Measurements from ENCODE around the gene PLGRKT. TPM values are rescaled to one million over a fixed set of nuclear protein-coding genes. Genes with fewer than 3 reads are reported as not detected.
A peak's percentile ranks its signal among the peaks of the same experiment; 100 is the strongest.

The PLGRKT gene
- total and polyA plus RNA-seq, 4 donors = 4.1 to 11.3 (median 7.2) TPM

- Histone ChIP-seq H3K9ac (ENCODE audit: low read depth in 1 of 2, low read length in 2 of 2) (no peak overlapping the region), H3K27ac (ENCODE audit: low read depth in 1 of 2, low read length in 2 of 2) (no peak overlapping the region), H3K27me3 (ENCODE audit: control insufficient read depth in 4 of 4, insufficient read depth in 4 of 4, low read length in 3 of 4) (no peaks in the 10 kb centered on the region), H3K4me3 (ENCODE audit: low read depth in 1 of 3, low read length in 3 of 3) (no peak overlapping the region), H3K36me3 (ENCODE audit: control insufficient read depth in 4 of 4, insufficient read depth in 3 of 4, low read depth in 1 of 4, low read length in 3 of 4) (peaks cover 0 to 5% (median under 1%) of the 10 kb centered on the region in 4 donors), H3K4me1 (ENCODE audit: control insufficient read depth in 4 of 4, insufficient read depth in 4 of 4, low read length in 3 of 4) (peaks cover 4 to 16% (median 9%) of the 10 kb centered on the region in 4 donors), H3K9me3 (ENCODE audit: control insufficient read depth in 4 of 4, low read length in 3 of 4) (no peaks in the 10 kb centered on the region)
- TF ChIP-seq NR2F2 (IDR thresholded peaks at IDR 0.05) (no peak), REST (IDR thresholded peaks at IDR 0.05) (no peak), EGR1 (IDR thresholded peaks at IDR 0.05; ENCODE audit: low read depth in 2 of 2) (no peak), MAX (IDR thresholded peaks at IDR 0.05) (no peak), CTCF (IDR thresholded peaks at IDR 0.05; ENCODE audit: low read depth, low read length, missing input control) (no peak), SP1 (IDR thresholded peaks at IDR 0.05) (no peak), ZBTB33 (IDR thresholded peaks at IDR 0.05) (no peak), HNF4A (conservative IDR thresholded peaks at IDR 0.05) (no peak), FOXA2 (IDR thresholded peaks at IDR 0.05) (no peak), RAD21 (IDR thresholded peaks at IDR 0.05) (no peak), HNF4G (IDR thresholded peaks at IDR 0.05) (no peak), GABPA (IDR thresholded peaks at IDR 0.05 in 1 of 2, conservative IDR thresholded peaks at IDR 0.05 in 1 of 2) (no peak), JUND (IDR thresholded peaks at IDR 0.05) (no peak)
- no peak for DNase-seq (ENCODE audit: low spot score)
- WGBS = 86% methylated on average over 3 of the region's 3 CpGs
These were observed 2.7 kb upstream of the PLGRKT start for GRCh38 chr9:5440426-5440825.

- WGBS = 72% methylated on average over 21 of the region's 21 CpGs
- no peaks in the 10 kb centered on the region for H3K27me3 ChIP-seq (ENCODE audit: control insufficient read depth in 4 of 4, insufficient read depth in 4 of 4, low read length in 3 of 4)
- DNase-seq (ENCODE audit: low spot score) = no peak
- peak overlapping the region; percentile 32 to 95 for H3K27ac ChIP-seq (ENCODE audit: low read depth in 1 of 2, low read length in 2 of 2)
- H3K4me1 ChIP-seq (ENCODE audit: control insufficient read depth in 4 of 4, insufficient read depth in 4 of 4, low read length in 3 of 4) = peaks cover 4 to 16% (median 9%) of the 10 kb centered on the region in 4 donors
- no peak overlapping the region for H3K9ac ChIP-seq (ENCODE audit: low read depth in 1 of 2, low read length in 2 of 2)
- no peaks in the 10 kb centered on the region for H3K9me3 ChIP-seq (ENCODE audit: control insufficient read depth in 4 of 4, low read length in 3 of 4)
- peaks cover 0 to 5% (median 2%) of the 10 kb centered on the region in 4 donors for H3K36me3 ChIP-seq (ENCODE audit: control insufficient read depth in 4 of 4, insufficient read depth in 3 of 4, low read depth in 1 of 4, low read length in 3 of 4)
- H3K4me3 ChIP-seq (ENCODE audit: low read depth in 1 of 3, low read length in 3 of 3) = peak overlapping the region; percentile 9 to 78 (median 35)
- TF ChIP-seq JUND (IDR thresholded peaks at IDR 0.05) = no peak
- no peak for TF ChIP-seq FOXA1 (IDR thresholded peaks at IDR 0.05)
- no peak for TF ChIP-seq EGR1 (IDR thresholded peaks at IDR 0.05; ENCODE audit: low read depth in 2 of 2)
- TF ChIP-seq TAF1 (conservative IDR thresholded peaks at IDR 0.05) = no peak
- no peak for TF ChIP-seq FOXA2 (IDR thresholded peaks at IDR 0.05)
- TF ChIP-seq MAX (IDR thresholded peaks at IDR 0.05) = no peak
- TF ChIP-seq HNF4A (conservative IDR thresholded peaks at IDR 0.05) = no peak
- TF ChIP-seq SP1 (IDR thresholded peaks at IDR 0.05) = no peak
- no peak for TF ChIP-seq GABPA (IDR thresholded peaks at IDR 0.05 in 1 of 2, conservative IDR thresholded peaks at IDR 0.05 in 1 of 2)
- TF ChIP-seq ATF3 (IDR thresholded peaks at IDR 0.05) = no peak
- TF ChIP-seq YY1 (IDR thresholded peaks at IDR 0.05) = no peak
- no peak for TF ChIP-seq REST (IDR thresholded peaks at IDR 0.05)
These were observed 807 bp upstream of the PLGRKT start for GRCh38 chr9:5438301-5439162.
